Endothelial cell of umbilical vein (primary cell): Measurements from ENCODE around the gene PDGFA. TPM values are rescaled to one million over a fixed set of nuclear protein-coding genes. Genes with fewer than 3 reads are reported as not detected.

Experiments used
- BruUV-seq: library from RNA; stranded (reverse); fragments of 400-500 nt; replicated peaks from 2 replicates; lab custom pipeline; 2021; lab: Mats Ljungman, UMichigan
- CTCF ChIA-PET: fragments of 300-600, 350-600 bp; sonication (Branson Sonifier 250); formaldehyde crosslinking; loops from one replicate; lab custom pipeline; 2021; ENCODE audit warnings: antibody characterized with exemption, inconsistent platforms; lab: Charles Lee
- POLR2A ChIA-PET: fragments of 300-600, 350-600 bp; sonication (Branson Sonifier 250); formaldehyde crosslinking; loops from one replicate; lab custom pipeline; 2021; ENCODE audit warnings: antibody characterized with exemption, inconsistent platforms; lab: Charles Lee
- DNase-seq: peaks from one replicate; pipeline ENCODE4 v3.0.0-alpha.2; 2011; ENCODE audit warnings: low read depth, low spot score
- FAIRE-seq: peaks from 2 replicates; lab custom pipeline; 2011; peaks lifted over from hg19 to GRCh38; lab: Jason Lieb, UNC
- H2AFZ ChIP-seq: 2 replicates; pipeline ENCODE4 v1.6.0; 2012; ENCODE audit warnings: low read depth, low read length, control low read depth, inconsistent platforms
- H3K27ac ChIP-seq: 2 replicates; pipeline ENCODE4 v1.5.1; 2011; ENCODE audit warnings: low read depth, mild to moderate bottlenecking, control low read depth, low read length, moderate library complexity; ENCODE audit not compliant: insufficient read depth
- H3K27me3 ChIP-seq, 2 experiments: 2 replicates each; pipeline versions ENCODE4 v1.6.0 to v1.6.1; 2011; ENCODE audit warnings: low read length in 2 of 2, mixed read lengths in 1 of 2; ENCODE audit not compliant: control insufficient read depth in 2 of 2, insufficient read depth in 2 of 2
- H3K36me3 ChIP-seq, 2 experiments: 2 replicates in 1 of 2; 3 replicates in 1 of 2; pipeline ENCODE4 v1.5.1; 2011; ENCODE audit warnings: low read length in 2 of 2, mild to moderate bottlenecking in 1 of 2, moderate library complexity in 1 of 2; ENCODE audit not compliant: control insufficient read depth in 2 of 2, insufficient read depth in 2 of 2; ENCODE audit errors: extremely low read depth in 1 of 2
- H3K4me1 ChIP-seq: 3 replicates; pipeline ENCODE4 v1.5.1; 2011; ENCODE audit warnings: mild to moderate bottlenecking, low read length; ENCODE audit not compliant: control insufficient read depth, insufficient read depth; ENCODE audit errors: extremely low read depth
- H3K4me2 ChIP-seq: 2 replicates; pipeline ENCODE4 v1.6.1; 2011; ENCODE audit warnings: low read length, control low read depth, mixed read lengths; ENCODE audit not compliant: insufficient read depth
- H3K4me3 ChIP-seq, 3 experiments: fragments of 200-600 bp in 1 of 3; sonication (generic), shearing (Covaris generic) in 1 of 3; replicated peaks in 1 of 3; 2 replicates each; pipeline ENCODE4 v1.5.1; 2011 to 2016; ENCODE audit warnings: control low read depth in 3 of 3, low read length in 3 of 3, mild to moderate bottlenecking in 2 of 3, inconsistent platforms in 1 of 3, low read depth in 1 of 3, moderate library complexity in 1 of 3; ENCODE audit not compliant: insufficient read depth in 1 of 3
- H3K79me2 ChIP-seq: 2 replicates; pipeline ENCODE4 v1.6.0; 2012; ENCODE audit warnings: low read length, inconsistent platforms; ENCODE audit not compliant: control insufficient read depth, insufficient read depth
- H3K9ac ChIP-seq: replicated peaks from 2 replicates; pipeline ENCODE3; 2011; ENCODE audit warnings: low read length, control low read depth; ENCODE audit not compliant: insufficient read depth; ENCODE audit errors: extremely low read depth
- H3K9me1 ChIP-seq: replicated peaks from 3 replicates; pipeline ENCODE4 v1.6.0; 2011; ENCODE audit warnings: mild to moderate bottlenecking, low read length; ENCODE audit not compliant: control insufficient read depth, insufficient read depth; ENCODE audit errors: extremely low read depth
- H3K9me3 ChIP-seq: replicated peaks from 2 replicates; pipeline ENCODE4 v1.5.1; 2012; ENCODE audit warnings: low read length, inconsistent platforms; ENCODE audit not compliant: control insufficient read depth, insufficient read depth
- H4K20me1 ChIP-seq: replicated peaks from 2 replicates; pipeline ENCODE3; 2011; ENCODE audit warnings: mild to moderate bottlenecking, low read length; ENCODE audit not compliant: control insufficient read depth, insufficient read depth; ENCODE audit errors: extremely low read depth
- CTCF ChIP-seq, 2 donors: IDR thresholded peaks; 1 replicate in 1 of 2; 2 replicates in 1 of 2; pipeline ENCODE4 v1.5.1; 2011; ENCODE audit warnings: low read length in 2 of 2, mild to moderate bottlenecking in 2 of 2, moderate library complexity in 2 of 2, control low read depth in 1 of 2, inconsistent platforms in 1 of 2, low read depth in 1 of 2; ENCODE audit not compliant: insufficient read depth in 1 of 2; ENCODE audit errors: extremely low read depth in 1 of 2
- EZH2 ChIP-seq: IDR thresholded peaks from 2 replicates; pipeline ENCODE4 v1.6.1; 2012; ENCODE audit warnings: borderline replicate concordance, low read depth, mild to moderate bottlenecking, moderate library complexity, low read length, inconsistent platforms; ENCODE audit not compliant: severe bottlenecking
- FOS ChIP-seq: IDR thresholded peaks from 2 replicates; pipeline ENCODE4 v1.6.1; 2011; ENCODE audit warnings: mild to moderate bottlenecking, low read length, moderate library complexity, borderline replicate concordance; ENCODE audit not compliant: insufficient read depth
- GATA2 ChIP-seq: IDR thresholded peaks from 2 replicates; pipeline ENCODE4 v1.7.0; 2011; ENCODE audit warnings: low read depth, mild to moderate bottlenecking, moderate library complexity, mixed read lengths, low read length; ENCODE audit not compliant: insufficient read length, insufficient read depth
- JUN ChIP-seq: IDR thresholded peaks from 2 replicates; pipeline ENCODE4 v1.6.1; 2011; ENCODE audit warnings: borderline replicate concordance, low read depth; ENCODE audit not compliant: insufficient read length, insufficient read depth
- MYC ChIP-seq: IDR thresholded peaks from one replicate; pipeline ENCODE4 v1.6.1; 2011; ENCODE audit warnings: mild to moderate bottlenecking, low read depth, low read length
- POLR2A ChIP-seq: IDR thresholded peaks from 2 replicates; pipeline ENCODE4 v1.6.1; 2012; ENCODE audit warnings: low read depth, mild to moderate bottlenecking, control low read depth, low read length
- POLR2AphosphoS5 ChIP-seq: IDR thresholded peaks from 2 replicates; pipeline ENCODE4 v1.6.1; 2012; ENCODE audit warnings: low read depth, mild to moderate bottlenecking, control low read depth, low read length, moderate library complexity; ENCODE audit not compliant: insufficient read depth
- dilution Hi-C: fragments of 300-500 bp; cut with MboI; formaldehyde crosslinking; loops from one replicate; pipeline ENCODE4 v1.15.0; 2019; ENCODE audit warnings: low sequenced_read_pairs; ENCODE audit not compliant: extremely low pct_ligation_motif_present
- intact Hi-C: fragments of 100-400 bp; cut with micrococcal nuclease; formaldehyde crosslinking; loops from one replicate; pipeline ENCODE4 v1.10.0; 2022
- polyA plus RNA-seq, 4 experiments: library from polyadenylated mRNA; depleted of rRNA in 3 of 4; stranded (reverse) in 3 of 4; unstranded in 1 of 4; fragments of >200 nt; gene quantifications; 2 replicates each; pipeline versions ENCODE4 v1.2.1 to v1.2.3, GENCODE V29; 2011 to 2012; ENCODE audit warnings: missing spikeins in 1 of 4
- total RNA-seq: library from RNA; stranded (reverse); gene quantifications from 2 replicates; pipeline ENCODE4 v1.2.3, GENCODE V29; 2021
- TF ChIP-seq, protein P1 (sequence below): IDR thresholded peaks from 2 replicates; pipeline ENCODE4 v1.6.1; 2011; ENCODE audit not compliant: insufficient read depth, insufficient read length

The PDGFA gene
- total and polyA plus RNA-seq, 2 donors (not counting 3 experiments of a cell fraction or from before 2014, with no cell fraction given): 17.4 to 62.4 TPM

DNA sequence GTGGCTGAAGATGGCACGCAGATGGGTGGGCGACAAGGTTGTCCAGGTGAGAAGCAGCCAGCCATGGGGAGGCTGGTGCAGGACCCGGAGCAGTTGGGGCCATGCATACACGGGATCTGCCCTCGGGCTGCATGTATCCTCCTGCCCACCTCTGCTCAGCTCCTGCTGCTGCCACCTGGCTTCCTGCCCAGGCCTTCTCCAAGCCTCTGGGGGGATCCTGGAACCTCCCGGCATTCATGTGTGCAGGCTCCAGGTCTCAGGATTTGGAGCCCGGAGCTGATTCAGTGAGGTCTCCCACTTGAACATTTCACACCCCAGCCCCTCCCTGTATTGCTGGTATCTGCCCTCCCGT is 27.0 kb downstream of the PDGFA start:
- H3K27ac ChIP-seq: no peak overlapping the region
- no peaks in the 10 kb centered on the region for H3K4me1 ChIP-seq
- no peak overlapping the region for H3K4me3 ChIP-seq
- H2AFZ ChIP-seq: no peak overlapping the region
- H3K4me2 ChIP-seq: no peak overlapping the region
- DNase-seq: no peak
- dilution Hi-C loops: no loop called here
- H3K36me3 ChIP-seq: peaks cover 0 to 6% of the 10 kb centered on the region in 2 experiments
- CTCF ChIA-PET: no interaction called here
- TF ChIP-seq JUN (no peak), FOS (no peak), CTCF (IDR thresholded peaks at IDR 0.05; ENCODE audit: extremely low read depth in 1 of 2, insufficient read depth in 1 of 2, low read depth in 1 of 2, low read length in 2 of 2) (no peak), POLR2AphosphoS5 (no peak), POLR2A (no peak), MYC (no peak), EZH2 (no peak), GATA2 (no peak)
- TF ChIP-seq, protein P1, sequence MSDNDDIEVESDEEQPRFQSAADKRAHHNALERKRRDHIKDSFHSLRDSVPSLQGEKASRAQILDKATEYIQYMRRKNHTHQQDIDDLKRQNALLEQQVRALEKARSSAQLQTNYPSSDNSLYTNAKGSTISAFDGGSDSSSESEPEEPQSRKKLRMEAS: no peak
- no TSS peak for BruUV-seq
- H3K79me2 ChIP-seq: no peaks in the 10 kb centered on the region
- no peaks in the 10 kb centered on the region for H3K27me3 ChIP-seq
- POLR2A ChIA-PET: no interaction called here
- H4K20me1 ChIP-seq: no peaks in the 10 kb centered on the region
- intact Hi-C loops: no loop called here
- H3K9me1 ChIP-seq: no peaks in the 10 kb centered on the region
- no peak for FAIRE-seq
- H3K9me3 ChIP-seq: no peaks in the 10 kb centered on the region
- no peak overlapping the region for H3K9ac ChIP-seq
